Hypothalamus (tissue), 51 donors: ENCODE measurements around the gene MEOX2.

Experiments
- DNase-seq, 51 donors: peaks; one replicate each; lab custom pipeline; 2025; lab: John Stamatoyannopoulos, UW

The MEOX2 gene

DNA sequence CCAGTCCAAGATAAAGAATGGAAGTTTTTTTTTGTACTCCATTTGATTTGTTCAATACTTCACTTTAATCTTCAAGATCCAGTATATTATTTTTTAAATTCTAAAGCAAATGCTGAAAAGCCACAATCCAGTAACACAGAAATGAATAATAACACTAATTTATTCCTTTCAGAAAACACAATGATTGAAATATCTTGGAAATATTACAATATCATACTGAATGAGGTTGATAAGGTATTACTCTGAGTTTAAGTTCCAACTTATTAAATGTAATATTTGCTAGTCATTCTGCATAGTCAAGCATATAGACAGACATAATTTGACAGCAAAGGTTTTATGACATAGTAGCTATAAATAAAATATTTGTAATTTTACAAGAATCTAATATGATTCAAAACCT lies 4.4 kb downstream of the MEOX2 start:
- no peak for DNase-seq

DNA sequence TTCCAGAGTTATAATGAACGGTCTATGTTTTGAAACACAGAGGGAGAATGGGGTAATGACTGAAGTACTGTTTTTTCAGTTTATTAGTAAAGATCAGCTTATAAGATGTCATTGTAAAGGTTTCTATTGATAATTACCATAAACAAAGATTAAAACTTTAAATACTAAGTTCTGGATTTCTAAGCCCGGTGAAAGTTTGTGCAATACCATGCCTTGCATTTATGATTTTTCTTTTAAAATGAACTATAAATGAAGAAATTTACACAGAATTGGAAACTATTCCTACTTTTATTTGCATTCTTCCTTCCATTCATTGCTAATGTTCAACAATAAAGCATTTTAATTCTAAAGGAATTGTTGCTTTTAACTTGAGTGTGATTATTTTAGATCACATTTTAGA lies 4.9 kb downstream of the MEOX2 start:
- no peak for DNase-seq

DNA sequence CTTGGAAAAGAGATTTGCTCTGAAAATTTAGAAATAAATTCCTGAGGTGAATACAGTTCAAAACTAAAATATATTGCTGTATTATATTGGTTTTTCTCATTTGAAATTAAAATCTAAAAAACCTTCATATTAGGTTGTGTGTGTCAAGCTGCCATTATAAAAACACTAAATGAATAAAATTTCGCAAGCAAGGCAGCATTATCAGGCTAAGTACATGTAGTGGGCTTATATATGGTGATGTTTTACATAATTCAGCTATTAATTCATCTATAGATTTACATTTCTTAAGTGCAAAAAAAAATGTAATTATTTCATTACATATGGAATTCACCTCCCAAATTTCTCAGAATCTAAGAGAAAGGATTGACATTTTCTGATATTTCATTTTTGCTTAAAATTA lies 5.3 kb downstream of the MEOX2 start:
- no peak for DNase-seq

DNA sequence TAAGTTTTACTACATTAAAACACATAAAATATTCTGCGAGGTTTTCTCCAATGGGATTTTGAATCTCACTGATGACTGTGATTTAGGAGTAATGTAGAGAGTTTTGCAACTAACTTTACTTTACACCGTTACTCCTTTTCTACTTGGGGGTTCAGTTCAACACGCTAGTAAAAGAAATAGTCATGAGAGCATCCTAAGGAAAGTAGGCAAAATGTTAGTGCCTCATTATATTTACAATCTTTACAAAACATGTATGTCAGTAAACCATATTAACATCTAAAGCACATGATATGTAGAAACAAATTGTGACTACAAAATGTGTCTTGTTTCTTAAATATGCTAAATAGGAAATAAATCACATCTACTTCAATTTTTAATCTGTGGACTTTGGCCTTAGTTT lies 6.0 kb downstream of the MEOX2 start:
- DNase-seq: no peak

DNA sequence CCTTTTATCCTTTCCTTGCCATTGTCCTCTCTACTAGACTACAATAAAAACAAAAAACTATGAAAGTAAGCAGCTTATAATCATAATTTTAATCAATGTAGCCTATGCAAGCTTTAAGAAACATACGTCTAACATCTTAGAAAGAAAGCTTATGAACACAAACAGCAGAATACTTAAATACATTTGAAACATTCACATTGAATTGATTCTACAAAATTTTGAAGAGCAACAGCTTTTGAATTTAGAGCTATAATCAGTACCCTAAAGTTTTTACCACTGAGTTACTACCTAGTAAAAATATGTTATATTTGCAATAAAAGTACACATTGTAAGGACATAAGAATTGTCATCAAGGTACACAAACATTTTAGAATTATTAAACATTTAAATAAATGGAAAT lies 7.2 kb downstream of the MEOX2 start:
- no peak for DNase-seq

DNA sequence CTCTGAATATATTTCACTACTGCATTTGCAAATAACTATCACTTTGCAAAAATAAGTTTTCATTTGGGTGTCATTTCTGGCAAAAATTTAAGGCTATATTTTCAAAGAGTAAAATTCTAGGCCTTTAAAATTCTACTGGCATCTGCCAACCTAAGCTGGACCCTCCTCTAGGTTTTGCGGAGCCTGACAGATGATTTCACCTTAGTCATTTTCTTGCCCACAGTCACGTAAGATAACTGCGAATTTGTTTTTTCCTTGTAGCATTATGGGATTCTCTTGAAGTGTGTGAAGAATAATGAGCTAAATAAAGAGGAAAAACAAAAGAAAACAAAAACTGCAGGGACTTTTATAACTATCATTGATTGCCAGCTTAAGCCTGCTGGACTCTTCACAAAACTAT lies 7.8 kb downstream of the MEOX2 start:
- no peak for DNase-seq

DNA sequence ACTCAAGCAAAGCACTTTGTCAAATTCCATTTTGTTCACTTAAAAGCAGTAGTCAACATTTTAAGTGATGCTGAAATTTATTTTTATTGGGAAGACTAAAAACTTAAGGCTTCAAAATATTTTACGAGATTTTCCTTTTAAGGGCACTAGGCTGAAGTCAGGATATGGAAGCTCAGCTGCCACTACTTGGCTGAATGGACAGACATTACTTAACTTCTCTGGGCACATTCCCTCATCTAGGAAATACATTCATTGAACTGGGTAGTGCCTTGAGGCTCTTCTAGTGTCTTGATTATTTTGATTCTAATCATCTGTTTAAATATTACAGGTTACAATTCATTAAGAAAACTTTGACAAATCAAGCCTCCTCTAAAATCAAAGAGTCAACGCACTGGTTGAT lies 11.1 kb downstream of the MEOX2 start:
- no peak for DNase-seq

DNA sequence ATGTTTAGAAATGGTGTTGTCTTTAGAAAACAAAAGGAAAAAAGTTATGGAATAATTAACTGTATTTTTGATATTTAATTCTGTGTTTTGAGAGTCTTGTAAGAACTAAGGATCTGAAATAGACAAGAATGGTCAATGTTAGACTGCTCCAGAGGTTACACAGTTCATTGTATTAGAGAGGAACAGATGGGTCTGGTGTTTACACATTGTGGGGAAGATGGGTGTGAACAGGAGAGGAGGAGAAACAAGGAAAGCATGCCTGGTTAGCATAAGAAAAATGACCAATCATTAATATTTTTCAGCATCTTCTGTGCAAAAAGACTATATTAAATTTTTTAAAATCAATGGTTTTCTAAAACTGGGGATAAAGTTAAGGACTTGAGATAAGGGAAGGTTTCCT lies 11.9 kb downstream of the MEOX2 start:
- no peak for DNase-seq

DNA sequence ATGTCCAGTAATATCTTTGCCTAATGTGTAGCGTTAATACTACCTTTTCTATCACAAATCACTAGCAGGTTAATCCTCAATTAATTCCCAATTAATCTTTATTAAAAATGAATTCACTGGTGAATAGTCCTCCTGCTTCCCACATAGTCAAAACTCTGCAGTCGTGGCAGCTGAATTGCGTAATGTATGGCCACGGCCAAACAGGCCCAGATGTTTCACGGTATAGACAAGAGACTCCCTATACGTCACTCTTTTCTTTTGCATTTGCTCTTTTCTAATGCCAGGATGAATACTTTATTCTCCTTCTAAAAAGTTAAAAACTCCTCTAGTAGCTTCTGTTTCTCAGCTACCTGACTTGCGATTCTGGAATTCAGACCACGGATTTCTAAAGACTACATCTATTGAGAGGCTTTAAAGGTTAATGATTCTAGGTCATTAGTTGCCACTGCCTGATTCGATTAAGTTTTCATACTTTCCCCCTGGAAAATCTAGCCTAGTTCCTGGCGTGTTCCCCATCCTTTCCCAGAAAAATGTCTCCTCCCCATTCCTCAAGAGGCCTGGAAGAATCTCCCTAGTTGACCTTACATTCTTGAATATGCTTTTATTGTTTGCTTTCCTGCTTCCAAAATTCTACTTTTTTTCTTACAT lies 16.9 kb downstream of the MEOX2 start:
- no peak for DNase-seq

DNA sequence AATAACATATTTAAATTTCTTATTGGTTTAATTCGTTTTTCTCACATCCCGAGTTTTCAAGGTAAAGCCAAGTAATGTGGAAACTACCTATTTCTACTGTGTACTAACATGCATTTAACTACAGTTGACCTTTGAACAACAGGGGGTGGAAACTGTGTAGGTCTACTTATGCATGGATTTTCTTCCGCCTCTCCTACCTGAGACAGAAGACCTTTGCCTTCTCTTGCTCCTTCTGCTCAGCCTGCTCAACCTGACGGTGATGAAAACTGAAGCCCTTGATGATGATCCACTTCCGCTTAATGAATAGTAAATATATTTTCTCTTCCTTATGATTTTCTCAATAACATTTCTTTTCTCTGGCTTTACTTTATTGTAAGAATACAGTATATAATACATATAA lies 18.5 kb downstream of the MEOX2 start:
- DNase-seq: no peak

DNA sequence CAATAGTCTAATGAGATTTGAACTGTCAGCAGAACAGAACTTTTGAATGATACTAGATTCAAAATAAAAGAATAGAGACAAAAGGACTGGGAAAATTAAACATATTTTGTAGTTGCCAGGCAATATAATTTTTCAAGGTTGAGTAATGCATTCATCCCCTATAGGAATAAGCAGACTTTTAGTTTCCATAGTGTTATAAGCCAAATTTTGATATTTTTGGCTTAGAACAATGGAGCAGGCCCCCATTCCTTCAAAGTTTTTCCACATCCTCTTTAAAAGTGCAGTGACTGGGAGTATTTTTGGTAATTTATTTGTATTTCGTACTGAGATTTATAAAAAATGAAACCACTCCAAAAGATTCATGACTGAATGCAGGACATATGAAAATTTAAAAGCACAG lies 24.0 kb downstream of the MEOX2 start:
- no peak for DNase-seq

DNA sequence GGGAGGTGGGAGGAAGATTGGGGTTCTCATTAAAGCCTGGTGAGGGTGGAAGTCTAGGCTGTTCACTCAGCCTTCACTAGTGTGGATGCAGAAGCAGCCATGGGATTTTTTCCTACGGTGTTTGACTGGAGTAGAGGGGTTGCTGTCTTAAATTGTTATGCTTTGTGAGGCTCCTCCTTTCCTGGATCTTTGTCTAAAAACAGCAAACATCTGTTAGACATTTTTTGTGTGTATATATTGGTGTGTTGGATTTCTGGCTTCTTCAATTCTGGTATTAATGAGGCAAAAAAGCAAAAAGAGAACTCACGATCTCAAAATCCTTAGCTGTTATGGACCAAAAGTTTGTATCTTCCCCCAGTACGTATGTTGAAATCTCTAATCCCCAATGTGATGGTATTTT lies 28.2 kb downstream of the MEOX2 start:
- no peak for DNase-seq

DNA sequence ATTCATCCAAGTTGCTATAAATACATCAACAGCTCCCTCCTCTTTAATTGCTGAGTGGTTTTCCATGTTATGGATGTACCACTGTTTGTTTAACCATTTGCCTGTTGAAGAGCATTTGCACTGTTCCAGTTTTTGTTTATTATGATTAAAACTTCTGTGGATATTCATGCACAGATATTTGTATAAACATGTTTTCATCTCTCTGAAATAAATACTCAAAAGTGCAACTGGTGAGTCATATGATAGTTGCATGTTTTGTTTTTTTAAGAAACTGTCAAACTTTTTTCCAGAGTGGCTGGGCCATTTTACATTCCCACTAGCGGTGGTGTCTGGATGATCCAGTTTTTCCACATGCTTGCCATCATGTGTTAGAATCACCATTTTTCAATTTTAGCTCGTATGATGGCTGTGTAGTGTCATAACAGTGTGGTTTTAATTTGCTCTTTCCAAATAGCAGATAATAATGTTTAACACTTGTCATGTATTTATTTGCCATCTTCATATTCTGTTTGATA lies 33.6 kb downstream of the MEOX2 start:
- no peak for DNase-seq

DNA sequence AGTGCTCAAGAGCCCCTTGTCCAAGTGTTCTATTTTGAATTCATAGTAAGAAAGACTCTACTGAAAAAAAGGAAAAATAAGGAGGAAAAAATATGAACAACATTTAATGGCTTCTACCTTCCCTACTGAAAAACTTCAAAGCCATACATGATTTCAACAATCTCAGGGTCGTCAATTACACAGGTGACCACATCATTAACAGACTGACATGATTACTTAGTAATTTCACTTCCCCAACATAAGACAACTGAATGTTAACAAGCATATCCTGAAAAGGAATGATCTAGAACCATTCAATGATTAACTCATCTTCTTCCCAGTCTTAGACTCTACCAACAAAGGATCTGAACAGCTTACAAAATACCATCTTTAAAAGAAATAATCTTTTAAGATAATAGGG lies 34.8 kb downstream of the MEOX2 start:
- no peak for DNase-seq

DNA sequence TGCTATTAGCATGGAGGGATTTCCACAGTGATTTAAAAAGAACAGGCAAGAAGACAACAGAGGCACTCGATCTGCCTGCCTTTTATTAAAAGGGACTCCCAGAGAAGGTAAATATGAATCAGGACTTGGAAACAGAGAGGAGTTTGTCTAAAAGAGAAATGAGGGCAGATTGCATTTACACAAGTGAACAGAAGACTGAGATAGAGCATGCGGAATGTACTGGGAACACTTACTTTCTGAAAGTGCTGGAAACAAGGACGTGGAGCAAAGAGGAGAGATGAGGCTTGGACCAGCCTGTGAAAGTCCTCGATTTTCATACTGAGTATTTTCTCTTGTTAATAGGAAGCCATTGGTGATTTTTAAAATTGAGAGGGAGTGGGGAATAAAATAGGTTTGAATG lies 35.7 kb downstream of the MEOX2 start:
- no peak for DNase-seq

DNA sequence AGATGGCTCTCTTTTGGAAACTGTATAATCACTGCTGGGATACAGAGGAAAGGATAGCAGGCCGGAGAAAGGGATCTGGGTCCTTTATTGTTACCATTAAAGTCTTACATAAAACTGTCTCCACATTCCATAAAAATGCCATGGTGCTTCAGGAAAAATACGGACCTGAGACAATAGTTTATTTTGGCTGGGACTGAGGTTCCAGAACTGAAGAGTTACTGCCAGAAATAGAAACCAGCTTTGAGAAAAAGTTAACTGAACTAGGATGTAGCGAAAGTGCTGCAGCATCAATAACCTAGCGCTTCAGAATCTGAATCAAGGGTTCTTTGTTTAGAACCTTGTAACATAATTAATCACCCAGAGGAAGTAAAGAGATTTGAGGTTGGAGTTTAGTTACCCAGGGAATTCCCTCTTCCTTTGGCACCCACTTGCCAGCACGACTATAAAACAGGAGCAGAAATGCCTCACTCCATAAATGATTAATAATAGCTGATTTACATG lies 38.0 kb downstream of the MEOX2 start:
- no peak for DNase-seq

DNA sequence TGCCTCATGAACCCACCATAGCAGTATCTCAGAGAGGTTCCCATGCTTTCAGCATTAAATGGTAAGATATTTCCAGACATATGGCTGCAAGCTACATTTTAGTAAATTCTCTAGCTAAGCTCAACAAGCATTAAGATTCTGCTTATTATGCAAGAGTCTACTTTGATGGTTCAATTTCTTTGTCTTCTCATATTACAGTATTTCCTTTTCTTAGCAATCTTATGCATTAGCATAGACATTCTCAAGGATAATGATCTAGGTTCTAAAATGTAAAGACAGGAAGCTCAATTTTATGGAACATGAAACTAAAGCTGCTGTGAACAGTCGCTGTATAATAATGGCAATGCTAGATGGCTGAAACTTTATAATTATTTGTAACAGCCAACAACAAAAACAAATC lies 39.2 kb downstream of the MEOX2 start:
- DNase-seq: no peak

DNA sequence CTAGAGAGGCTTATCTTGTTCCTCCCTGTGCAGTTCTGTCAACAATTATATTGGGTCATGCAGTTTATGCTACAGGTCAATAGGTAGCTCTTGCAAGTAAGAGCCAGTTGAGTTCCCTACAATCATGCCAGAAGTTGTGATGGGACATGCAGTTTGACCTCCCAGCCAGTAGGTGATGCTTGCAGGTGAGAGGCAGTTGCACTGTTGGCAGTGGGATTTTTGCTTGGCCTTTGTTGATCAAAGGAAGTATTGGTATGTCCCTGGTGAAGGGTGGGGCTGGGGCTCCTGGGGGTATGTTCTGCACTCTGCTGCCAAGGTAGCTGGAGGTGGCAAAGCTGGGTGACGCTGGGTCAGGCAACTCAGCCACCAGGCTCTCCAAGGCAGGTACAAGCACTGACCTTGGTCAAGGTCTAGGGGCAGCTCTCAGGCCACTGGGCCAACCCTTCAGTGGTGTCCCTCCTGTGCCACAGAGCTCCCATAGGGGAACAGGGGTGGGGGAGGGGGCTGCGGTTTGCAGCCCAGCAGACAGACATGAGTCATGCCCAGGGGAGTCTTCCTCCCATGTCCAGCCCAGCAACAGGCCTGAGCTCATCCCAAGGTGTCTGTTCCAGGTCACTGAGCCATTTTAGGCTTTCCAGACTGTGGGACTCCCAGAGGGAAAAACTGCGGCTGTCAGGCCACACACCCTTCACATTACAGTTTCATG lies 43.3 kb downstream of the MEOX2 start:
- DNase-seq: no peak

DNA sequence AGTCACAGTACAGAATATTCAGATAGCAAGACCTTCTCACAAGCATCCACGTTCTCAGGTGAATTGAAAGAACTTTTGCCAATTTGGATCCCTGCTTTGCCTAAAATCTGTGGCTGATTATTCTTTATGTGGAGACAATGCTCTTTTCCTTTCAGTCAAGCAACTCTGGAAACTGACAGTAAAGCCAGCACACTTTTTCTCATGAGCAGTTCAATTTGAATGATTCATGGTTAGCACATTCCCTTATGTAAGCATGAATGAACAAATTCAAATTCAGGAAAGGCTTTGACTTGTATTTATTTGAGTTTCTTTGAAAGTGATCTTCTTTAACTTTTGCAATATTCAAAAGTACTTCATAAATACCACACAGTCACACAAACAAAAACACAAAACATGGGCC lies 57.6 kb downstream of the MEOX2 start:
- no peak for DNase-seq

DNA sequence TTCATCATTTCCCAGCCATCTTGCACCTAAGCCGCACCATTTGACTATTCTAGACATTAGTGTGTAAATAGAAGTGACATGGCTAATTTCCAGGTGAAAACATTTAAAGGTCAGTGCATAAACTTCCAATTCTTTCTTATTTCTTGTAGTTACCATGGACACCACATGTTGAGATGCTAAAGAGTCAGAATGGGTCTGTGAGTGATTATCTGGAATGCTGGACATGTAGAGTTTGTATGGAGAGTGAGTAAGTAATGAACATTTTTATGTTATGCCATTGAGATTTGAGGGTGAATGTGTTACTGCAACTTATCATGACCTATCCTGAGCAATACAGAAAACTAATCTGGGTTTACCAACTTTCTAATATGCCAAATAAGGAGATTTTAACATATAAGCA lies 60.4 kb downstream of the MEOX2 start:
- DNase-seq: no peak

DNA sequence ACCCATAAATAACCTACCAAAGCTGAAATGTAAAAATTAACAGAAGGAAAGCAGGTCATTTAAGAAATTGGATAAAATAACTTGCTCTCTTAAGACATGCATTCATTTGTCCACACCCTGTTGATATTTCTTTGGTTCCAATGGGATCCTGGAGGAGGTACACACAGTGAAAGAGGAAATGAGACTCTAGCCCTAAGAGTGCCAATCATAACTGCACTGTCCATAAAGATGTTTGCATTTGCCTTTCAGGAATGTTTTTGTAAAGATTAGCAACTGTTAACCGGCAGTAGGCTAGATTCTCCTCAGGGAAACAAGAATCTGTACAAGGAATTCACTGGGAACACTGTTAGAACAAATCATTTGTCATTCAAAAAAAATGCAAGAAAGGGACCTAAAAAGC lies 61.0 kb downstream of the MEOX2 start:
- DNase-seq: no peak

DNA sequence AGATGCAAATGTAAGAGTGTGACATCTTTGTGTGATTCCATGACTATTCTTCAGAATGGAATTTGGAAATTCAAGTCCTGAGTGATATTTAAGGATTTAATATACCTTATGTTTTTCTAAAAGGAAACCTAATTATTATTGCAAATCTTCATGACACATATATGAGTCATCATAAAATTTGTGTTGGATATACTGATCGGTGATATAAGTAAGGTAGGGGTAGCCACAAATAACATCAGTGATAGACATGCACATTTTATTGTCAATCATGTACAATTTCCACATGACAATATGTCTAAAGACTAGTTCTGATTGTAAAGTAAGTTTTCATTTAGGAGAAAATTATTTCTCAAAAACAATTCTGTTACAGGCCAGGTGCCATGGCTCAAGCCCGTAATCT lies 65.0 kb downstream of the MEOX2 start:
- no peak for DNase-seq
